ENCODE data around the gene SLC24A3. TPM values are rescaled to one million over a fixed set of nuclear protein-coding genes. Genes with fewer than 3 reads are reported as not detected.

Gene SLC24A3
- polyA plus RNA-seq, 1 experiment: 1.7 TPM

DNA sequence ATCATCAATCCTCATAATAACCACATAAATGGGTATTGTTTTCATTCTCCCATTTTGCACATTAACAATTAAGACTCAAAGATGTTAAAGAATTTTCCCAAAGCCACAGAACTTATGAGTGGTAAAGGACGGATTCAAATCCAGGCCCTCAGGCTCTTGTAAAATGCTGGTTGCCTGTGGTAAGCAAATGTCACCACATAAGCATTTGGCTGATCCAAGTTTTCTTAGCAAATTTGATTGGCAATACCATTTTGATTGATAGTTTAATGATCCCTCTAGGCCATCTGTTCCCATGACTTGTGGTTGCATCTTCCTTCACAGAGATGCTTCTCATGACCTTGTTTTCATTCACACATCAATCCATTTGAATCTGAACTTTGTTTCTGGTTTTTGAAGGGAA, 293.6 kb downstream of the SLC24A3 start:
- Histone ChIP-seq H3K27me3 (ENCODE audit: control insufficient read depth, insufficient read depth, low read length) (no peaks in the 10 kb centered on the region), H3K4me3 (ENCODE audit: low read depth, low read length) (no peak overlapping the region), H3K36me3 (ENCODE audit: control insufficient read depth, insufficient read depth, low read length) (no peaks in the 10 kb centered on the region)
- TF ChIP-seq, protein P1, sequence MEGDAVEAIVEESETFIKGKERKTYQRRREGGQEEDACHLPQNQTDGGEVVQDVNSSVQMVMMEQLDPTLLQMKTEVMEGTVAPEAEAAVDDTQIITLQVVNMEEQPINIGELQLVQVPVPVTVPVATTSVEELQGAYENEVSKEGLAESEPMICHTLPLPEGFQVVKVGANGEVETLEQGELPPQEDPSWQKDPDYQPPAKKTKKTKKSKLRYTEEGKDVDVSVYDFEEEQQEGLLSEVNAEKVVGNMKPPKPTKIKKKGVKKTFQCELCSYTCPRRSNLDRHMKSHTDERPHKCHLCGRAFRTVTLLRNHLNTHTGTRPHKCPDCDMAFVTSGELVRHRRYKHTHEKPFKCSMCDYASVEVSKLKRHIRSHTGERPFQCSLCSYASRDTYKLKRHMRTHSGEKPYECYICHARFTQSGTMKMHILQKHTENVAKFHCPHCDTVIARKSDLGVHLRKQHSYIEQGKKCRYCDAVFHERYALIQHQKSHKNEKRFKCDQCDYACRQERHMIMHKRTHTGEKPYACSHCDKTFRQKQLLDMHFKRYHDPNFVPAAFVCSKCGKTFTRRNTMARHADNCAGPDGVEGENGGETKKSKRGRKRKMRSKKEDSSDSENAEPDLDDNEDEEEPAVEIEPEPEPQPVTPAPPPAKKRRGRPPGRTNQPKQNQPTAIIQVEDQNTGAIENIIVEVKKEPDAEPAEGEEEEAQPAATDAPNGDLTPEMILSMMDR (IDR thresholded peaks at IDR 0.05; ENCODE audit: insufficient read depth, low read depth, low read length): no peak
- CTCF ChIA-PET: no interaction called here
- POLR2A ChIA-PET: no interaction called here
- DNase-seq (ENCODE audit: low read depth): no peak

DNA sequence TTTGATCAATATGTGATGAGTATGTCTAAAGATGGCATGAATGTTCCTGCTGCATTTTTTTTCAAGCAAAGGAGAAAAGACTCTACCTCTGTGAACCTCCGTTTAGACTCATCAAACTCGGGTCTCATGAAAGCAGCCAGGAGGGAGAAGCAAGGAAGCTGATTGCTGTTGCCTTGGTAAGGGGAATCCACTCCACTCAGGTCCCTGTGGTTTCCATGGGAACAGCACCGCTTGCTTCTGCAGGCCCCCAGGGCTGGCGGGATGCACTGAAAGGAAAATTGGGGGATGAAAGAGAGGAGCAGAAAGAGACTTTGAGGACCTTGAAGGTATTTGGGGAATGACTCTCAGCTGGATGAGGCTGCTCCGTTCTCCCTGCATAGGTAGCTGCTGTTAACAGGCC, 296.0 kb downstream of the SLC24A3 start:
- Histone ChIP-seq H3K36me3 (ENCODE audit: control insufficient read depth, insufficient read depth, low read length) (no peaks in the 10 kb centered on the region), H3K4me3 (ENCODE audit: low read depth, low read length) (no peak overlapping the region), H3K27me3 (ENCODE audit: control insufficient read depth, insufficient read depth, low read length) (no peaks in the 10 kb centered on the region)
- ChIA-PET POLR2A (no interaction called here), CTCF (interaction anchor here (0.7 kb wide), 1 partner anchor 24 kb away, joined by 3 read pairs; no protein-coding TSS in a partner anchor)
- no peak for DNase-seq (ENCODE audit: low read depth)
- TF ChIP-seq, protein P1 (IDR thresholded peaks at IDR 0.05; ENCODE audit: insufficient read depth, low read depth, low read length): no peak

DNA sequence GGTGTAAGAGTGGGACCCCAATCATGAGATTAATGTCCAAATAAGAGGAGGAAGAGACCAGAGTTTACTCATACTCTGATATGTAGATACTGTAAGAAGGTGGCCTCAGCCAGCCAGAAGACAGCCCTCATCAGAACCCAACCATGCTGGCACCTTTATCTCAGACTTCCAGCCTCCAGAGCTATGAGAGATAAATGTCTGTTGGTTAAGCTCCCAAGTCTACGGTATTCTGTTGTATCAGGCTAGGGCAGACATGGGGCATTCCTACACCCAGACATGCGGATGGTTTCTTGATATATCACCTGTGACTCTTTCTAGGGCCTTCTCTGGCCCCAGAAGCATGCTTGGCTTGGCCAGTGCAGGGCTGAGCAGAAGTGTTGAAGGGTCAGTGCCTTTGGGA, 298.2 kb downstream of the SLC24A3 start:
- POLR2A ChIA-PET: no interaction called here
- Histone ChIP-seq H3K27me3 (ENCODE audit: control insufficient read depth, insufficient read depth, low read length) (no peaks in the 10 kb centered on the region), H3K4me3 (ENCODE audit: low read depth, low read length) (no peak overlapping the region), H3K36me3 (ENCODE audit: control insufficient read depth, insufficient read depth, low read length) (no peaks in the 10 kb centered on the region)
- DNase-seq (ENCODE audit: low read depth): no peak
- TF ChIP-seq, protein P1 (IDR thresholded peaks at IDR 0.05; ENCODE audit: insufficient read depth, low read depth, low read length): no peak
- CTCF ChIA-PET: interaction anchor here (1.5 kb wide), 1 partner anchor 51 kb away, joined by 3 read pairs; no protein-coding TSS in a partner anchor

DNA sequence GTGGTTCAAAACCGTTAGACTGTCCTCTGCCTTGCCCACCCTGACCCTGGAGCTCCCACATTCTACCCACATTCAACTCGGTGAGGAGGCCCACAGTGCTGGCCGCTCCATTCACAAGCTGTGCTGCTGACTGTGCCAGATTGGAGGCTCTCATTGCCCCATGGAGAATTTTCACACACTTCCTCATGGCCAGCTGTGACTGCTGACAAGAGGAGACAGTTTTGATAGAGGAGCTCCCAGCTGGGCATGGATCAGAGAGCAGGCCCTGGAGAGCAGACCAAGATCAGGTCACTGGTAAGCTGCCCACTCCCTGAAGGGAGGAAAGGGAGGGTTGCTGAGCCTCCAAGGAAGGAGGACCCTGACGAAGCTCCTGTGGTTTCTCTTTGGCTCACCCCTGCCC, 299.5 kb downstream of the SLC24A3 start:
- DNase-seq (ENCODE audit: low read depth): no peak
- CTCF ChIA-PET: interaction anchor here (1.0 to 1.4 kb wide), 2 partner anchors 13 to 240 kb away, joined by 3 to 7 read pairs; no protein-coding TSS in a partner anchor
- Histone ChIP-seq H3K27me3 (ENCODE audit: control insufficient read depth, insufficient read depth, low read length) (no peaks in the 10 kb centered on the region), H3K4me3 (ENCODE audit: low read depth, low read length) (no peak overlapping the region), H3K36me3 (ENCODE audit: control insufficient read depth, insufficient read depth, low read length) (no peaks in the 10 kb centered on the region)
- POLR2A ChIA-PET: no interaction called here
- TF ChIP-seq, protein P1 (IDR thresholded peaks at IDR 0.05; ENCODE audit: insufficient read depth, low read depth, low read length): no peak

DNA sequence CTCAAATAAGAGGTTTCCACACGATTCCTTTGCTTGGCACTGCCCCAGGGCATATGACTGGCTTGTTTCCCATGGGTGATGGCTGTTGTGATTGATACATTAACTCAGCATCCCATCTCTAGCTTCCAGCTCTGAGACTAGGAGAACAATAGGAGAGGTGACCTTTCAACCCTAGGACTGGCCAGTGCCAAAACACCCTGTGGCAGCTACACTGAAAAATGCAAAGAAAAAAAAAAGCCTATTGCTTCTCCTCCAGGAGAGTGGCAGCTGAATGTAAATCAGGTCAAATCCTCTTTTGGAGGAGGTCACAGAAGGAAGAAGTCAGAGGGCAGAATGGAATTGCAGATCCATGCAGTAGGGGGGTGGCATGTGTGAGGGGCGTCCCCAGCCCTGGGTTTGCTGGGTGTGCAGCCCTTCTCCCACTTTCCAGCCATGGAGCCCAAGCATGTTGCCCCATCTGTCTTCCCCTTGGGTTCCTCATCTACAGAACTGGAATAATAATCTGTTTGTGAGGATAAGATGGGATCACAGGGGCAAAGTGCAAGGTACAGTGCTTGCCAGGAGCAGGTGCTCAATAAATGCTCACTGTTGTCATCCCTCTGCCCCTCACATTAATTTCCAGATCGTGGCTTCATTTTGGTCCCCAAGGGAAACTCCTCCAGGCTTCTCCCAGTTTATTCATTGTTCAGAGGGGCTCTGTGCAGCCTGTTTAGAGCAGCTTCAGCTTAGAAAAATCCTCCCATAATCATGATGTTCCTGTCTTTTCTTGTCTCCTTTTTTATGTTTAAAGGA, 300.6 kb downstream of the SLC24A3 start:
- DNase-seq (ENCODE audit: low read depth): no peak
- TF ChIP-seq, protein P1 (IDR thresholded peaks at IDR 0.05; ENCODE audit: insufficient read depth, low read depth, low read length): no peak
- POLR2A ChIA-PET: no interaction called here
- no peak overlapping the region for H3K4me3 ChIP-seq (ENCODE audit: low read depth, low read length)
- CTCF ChIA-PET: interaction anchor here (0.7 to 1.4 kb wide), 2 partner anchors 9 to 12 kb away, joined by 3 to 7 read pairs; no protein-coding TSS in a partner anchor
- H3K36me3 ChIP-seq (ENCODE audit: control insufficient read depth, insufficient read depth, low read length): no peaks in the 10 kb centered on the region
- H3K27me3 ChIP-seq (ENCODE audit: control insufficient read depth, insufficient read depth, low read length): no peaks in the 10 kb centered on the region

Data from BJ (cell line).